GM21360 (cell line): ENCODE results near the gene POU2F1.

Source experiments
- ATAC-seq: cut with Tn5 transposase; IDR thresholded peaks from one replicate; pipeline ENCODE4 v1.9.1; 2021; ENCODE audit warnings: mild to moderate bottlenecking, moderate library complexity; ENCODE audit not compliant: unreplicated experiment

The POU2F1 gene

GRCh38 chr1:167457936-167458584, 237.4 kb downstream of the POU2F1 start:
- no peak for ATAC-seq

DNA sequence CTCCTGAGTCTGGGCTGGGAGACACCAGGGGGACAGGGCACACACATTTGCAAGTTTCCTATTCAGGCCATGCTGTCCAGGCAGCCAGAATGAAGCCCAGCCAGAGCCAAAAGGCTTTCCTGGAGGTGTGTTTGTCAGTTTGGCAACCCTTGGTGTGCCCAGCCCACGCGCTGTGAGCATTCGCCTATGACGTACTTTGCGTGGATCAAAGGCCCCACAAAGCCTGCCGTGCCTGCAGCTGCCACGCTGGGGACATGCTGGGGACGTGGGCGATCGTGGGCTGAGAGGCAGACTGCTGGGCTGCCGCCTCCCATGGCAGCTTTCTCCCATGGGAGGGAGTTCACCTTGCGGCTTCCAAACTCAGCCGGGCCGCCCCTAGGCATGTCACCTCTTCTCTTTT, 240.2 kb downstream of the POU2F1 start:
- no peak for ATAC-seq

DNA sequence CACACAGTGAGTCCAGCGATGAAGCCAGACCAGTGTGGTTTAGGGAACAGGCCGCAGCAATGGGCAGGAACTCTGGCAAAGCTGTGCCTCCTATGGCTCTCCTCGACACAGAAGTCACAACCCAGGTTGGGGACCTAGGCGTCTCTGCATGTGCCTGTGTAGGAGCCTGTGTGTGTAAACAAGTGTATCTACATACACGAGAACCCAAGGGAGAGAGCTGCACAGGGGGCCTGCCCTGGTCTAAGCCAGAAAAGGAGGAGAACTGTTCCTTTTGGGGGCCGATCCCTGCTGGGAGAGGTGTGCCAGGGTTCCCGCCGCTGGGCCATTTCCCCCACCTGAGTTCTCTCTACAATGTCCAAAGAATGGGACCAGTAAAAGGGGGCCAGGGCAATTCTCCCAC, 241.7 kb downstream of the POU2F1 start:
- no peak for ATAC-seq

GRCh38 chr1:167463080-167463479, 242.4 kb downstream of the POU2F1 start:
- ATAC-seq, result no peak

- ATAC-seq, result no peak
These were observed 243.3 kb downstream of the POU2F1 start for GRCh38 chr1:167463875-167464575.

- no peak for ATAC-seq
These were observed 244.3 kb downstream of the POU2F1 start for GRCh38 chr1:167465018-167465417.

GRCh38 chr1:167465743-167466142, 245.1 kb downstream of the POU2F1 start:
- ATAC-seq, result no peak

GRCh38 chr1:167467126-167467710, 246.5 kb downstream of the POU2F1 start:
- no peak for ATAC-seq

DNA sequence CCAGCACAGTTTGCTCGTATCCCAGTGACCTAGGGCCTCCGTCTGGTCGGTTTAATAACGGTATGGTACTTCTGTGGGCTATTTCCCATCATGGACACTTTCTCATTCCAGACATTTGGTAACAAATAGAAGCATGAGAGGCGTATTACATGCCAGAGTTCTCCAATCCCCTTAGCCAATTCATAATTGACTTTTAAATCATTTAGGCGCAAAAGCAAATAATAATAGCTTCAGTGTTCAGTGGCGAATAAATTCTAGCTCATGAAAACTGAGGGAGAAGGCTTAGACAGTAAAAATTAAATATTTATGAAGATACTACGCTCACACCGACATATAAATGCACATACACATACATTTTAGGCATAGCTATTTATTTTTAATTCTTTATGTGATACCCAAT, 247.1 kb downstream of the POU2F1 start:
- ATAC-seq, result no peak

- no peak for ATAC-seq
These were observed 248.7 kb downstream of the POU2F1 start for GRCh38 chr1:167469280-167469965.

DNA sequence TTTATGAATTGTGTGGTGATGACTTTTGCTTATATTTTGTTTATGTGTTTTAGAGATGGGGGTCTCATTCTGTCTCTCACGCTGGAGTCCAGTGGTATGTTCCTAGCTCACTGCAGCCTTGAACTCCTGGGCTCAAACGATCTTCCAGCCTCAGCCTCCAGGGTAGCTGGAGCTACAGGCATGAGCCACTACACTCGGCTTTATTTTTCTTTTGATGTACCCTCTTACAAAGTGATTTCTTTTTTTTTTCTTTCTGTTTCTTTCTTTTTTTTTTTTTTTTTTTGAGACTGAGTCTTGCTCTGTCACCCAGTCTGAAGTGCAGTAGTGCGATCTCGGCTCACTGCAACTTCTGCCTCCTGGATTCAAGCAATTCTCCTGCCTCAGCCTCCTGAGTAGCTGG, 250.9 kb downstream of the POU2F1 start:
- no peak for ATAC-seq

- no peak for ATAC-seq
These were observed 252.3 kb downstream of the POU2F1 start for GRCh38 chr1:167472752-167473521.

DNA sequence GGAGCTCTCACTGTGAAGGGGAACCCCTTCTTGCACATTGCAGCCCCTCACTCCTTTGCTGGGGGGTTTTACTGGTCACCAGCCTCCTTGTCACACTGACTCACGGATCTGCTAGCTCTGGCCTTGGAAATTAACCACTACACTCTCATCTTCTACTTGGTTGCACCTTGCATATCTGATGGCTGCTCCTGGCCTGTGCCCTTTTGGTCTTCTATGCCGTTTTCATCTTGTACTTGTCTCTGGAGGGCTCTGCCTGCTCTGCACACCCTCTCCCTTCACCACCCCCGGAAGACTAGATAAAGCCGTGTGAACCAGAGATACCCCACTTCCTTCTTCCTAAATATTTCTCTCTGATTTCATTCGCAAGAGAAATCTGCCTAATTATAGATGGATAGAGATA, 253.1 kb downstream of the POU2F1 start:
- no peak for ATAC-seq

- no peak for ATAC-seq
These were observed 253.5 kb downstream of the POU2F1 start for GRCh38 chr1:167474191-167474641.

DNA sequence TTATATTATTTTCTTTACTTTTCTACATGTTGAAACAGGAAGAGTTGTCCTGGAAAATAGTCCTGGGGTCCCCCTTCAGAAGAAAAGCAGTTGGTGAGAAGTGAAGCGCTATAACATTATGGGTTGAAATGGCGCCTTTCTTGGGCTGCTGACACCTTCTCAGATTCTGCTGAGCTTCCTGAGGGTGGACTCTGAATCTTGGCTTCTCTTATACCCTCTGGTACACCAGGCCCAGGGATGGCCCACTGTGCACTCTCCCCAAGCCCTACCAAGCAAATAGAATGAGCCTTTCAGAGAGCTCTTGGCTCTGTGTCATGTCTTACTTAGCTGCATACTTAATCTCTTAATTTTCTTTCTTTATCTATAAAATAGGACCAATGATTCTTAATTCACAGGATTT, 255.4 kb downstream of the POU2F1 start:
- no peak for ATAC-seq
